Right lobe of liver (tissue), 6 donors: ENCODE data around the gene FLRT2. TPM values are rescaled to one million over a fixed set of nuclear protein-coding genes. Genes with fewer than 3 reads are reported as not detected.

ENCODE experiments used
- ATAC-seq, 4 donors: fragments of 200-7000 bp; cut with Tn5 transposase; one replicate each; pipeline ENCODE4 v1.9.1; 2020; ENCODE audit warnings: mild to moderate bottlenecking in 4 of 4, moderate library complexity in 4 of 4
- DNase-seq, 3 donors: peaks; one replicate each; pipeline ENCODE4 v3.0.0-alpha.2; 2020
- H3K27ac ChIP-seq, 3 donors: fragments of 200-600 bp; one replicate each; pipeline ENCODE4 v1.8.0; 2022
- H3K27me3 ChIP-seq, 2 donors: fragments of 200-600 bp; one replicate each; pipeline ENCODE4 v1.8.0; 2022
- H3K36me3 ChIP-seq, 4 donors: fragments of 200-600 bp; sonication (generic) in 1 of 4; one replicate each; pipeline versions ENCODE4 v1.5.1 to v1.8.0; 2017 to 2022; ENCODE audit warnings: control low read depth in 1 of 4
- H3K4me1 ChIP-seq, 4 donors: fragments of 200-600 bp; sonication (generic) in 1 of 4; one replicate each; pipeline versions ENCODE4 v1.5.1 to v1.8.0; 2017 to 2022; ENCODE audit warnings: control low read depth in 1 of 4
- H3K4me3 ChIP-seq, 3 donors: fragments of 200-600 bp; one replicate each; pipeline ENCODE4 v1.8.0; 2022
- H3K9me3 ChIP-seq, 4 donors: fragments of 200-600 bp; sonication (generic) in 1 of 4; one replicate each; pipeline versions ENCODE4 v1.5.1 to v1.8.0; 2017 to 2022; ENCODE audit warnings: control low read depth in 1 of 4
- POLR2A ChIP-seq: fragments of 450-650 bp; IDR thresholded peaks from one replicate; pipeline ENCODE4 v1.6.1; 2017; ENCODE audit warnings: antibody characterized with exemption, mild to moderate bottlenecking
- WGBS: methylation state at CpG from one replicate; pipeline ENCODE4 v1.1.6; 2018; ENCODE audit warnings: low coverage, low lambda C conversion rate; ENCODE audit not compliant: insufficient coverage; ENCODE audit errors: missing lambda C conversion rate; 5-methylcytosine and 5-hydroxymethylcytosine counted together
- intact Hi-C, 2 donors: fragments of 100-400 bp; cut with DNase I; formaldehyde crosslinking; loops; one replicate each; pipeline versions ENCODE4 v1.11.2 to v1.14.1; 2022
- total RNA-seq, 6 experiments: library from RNA; depleted of rRNA in 2 of 6; stranded (reverse); fragments of >200 nt in 2 of 6; fragmentation: NEBNext Ultra II Directional in 3 of 6; extraction: Animal tissue kit (Norgen Biotek cat#: 25700) in 3 of 6; gene quantifications; one replicate each; pipeline versions ENCODE4 v1.1.0 to v1.2.4, GENCODE V29; 2016 to 2023
- TF ChIP-seq, protein P1 (sequence below), 4 donors: fragments of 200-600 bp in 3 of 4; fragments of 450-650 bp in 1 of 4; IDR thresholded peaks; one replicate each; pipeline versions ENCODE4 v1.5.1 to v1.8.0; 2016 to 2022; ENCODE audit warnings: antibody characterized with exemption in 4 of 4, mild to moderate bottlenecking in 2 of 4
- donor health status: DM: no; HTN: yes; CAD: no.
- donor health status: DM: no; HTN: no; CAD: no.
- donor health status: DM: no; HTN: no; CAD: no.
- donor health status: DM: no; HTN: yes; CAD: no.
- donor health status: DM: no; HTN: yes; CAD: no.

FLRT2 gene
- total RNA-seq, 6 experiments from 2014 or later: 0.12 to 4.1 (median 2.0) TPM

DNA sequence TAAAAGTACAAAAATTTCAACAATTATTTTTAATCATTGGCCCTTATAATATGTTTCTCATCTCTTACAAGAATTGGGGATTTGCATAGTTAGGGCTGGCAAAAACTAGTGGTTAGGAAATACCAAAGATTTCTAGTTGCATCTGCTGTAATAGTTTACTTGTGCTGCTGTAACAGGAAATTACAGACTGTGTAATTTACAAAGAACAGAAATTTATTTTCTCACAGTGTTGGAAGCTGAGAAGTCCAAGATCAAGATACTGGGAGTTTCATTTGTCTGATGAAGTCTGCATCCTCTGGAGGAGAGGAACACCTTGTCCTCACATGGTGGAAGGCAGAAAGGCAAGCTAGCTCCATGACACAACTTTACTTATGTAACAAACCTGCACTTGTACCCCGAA lies 157.0 kb downstream of the FLRT2 start:
- Histone ChIP-seq H3K36me3 (no peaks in the 10 kb centered on the region), H3K27ac (no peak overlapping the region), H3K4me3 (no peak overlapping the region), H3K4me1 (no peaks in the 10 kb centered on the region), H3K27me3 (no peaks in the 10 kb centered on the region), H3K9me3 (no peaks in the 10 kb centered on the region)
- ATAC-seq (no peak), DNase-seq (no peak)
- WGBS: 24% methylated on average over 1 of the region's 1 CpG
- no peak for TF ChIP-seq POLR2A
- intact Hi-C loops: no loop called here

- WGBS: 33% methylated on average over 1 of the region's 1 CpG
- intact Hi-C loops: no loop called here
Measured at GRCh38 chr14:85687456-85687855, 157.5 kb downstream of the FLRT2 start.

DNA sequence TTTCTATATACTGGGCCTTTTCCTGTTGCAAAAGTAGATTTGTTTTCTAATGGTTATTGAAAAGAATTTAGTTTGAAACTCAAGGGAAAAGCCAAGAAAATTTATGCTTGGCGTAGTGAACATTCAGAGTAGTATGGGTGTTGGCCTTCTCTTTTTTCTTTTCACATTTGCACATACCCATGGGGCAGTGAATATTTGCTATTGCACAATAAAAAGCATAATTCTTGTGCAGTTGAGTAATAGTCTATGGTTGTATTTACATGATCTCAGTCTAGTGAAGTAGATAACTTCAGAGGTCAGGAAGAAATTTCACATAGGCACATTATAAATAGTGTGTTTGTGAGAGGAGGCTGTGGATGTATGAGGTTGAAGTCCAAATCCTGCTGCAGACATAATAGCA lies 158.1 kb downstream of the FLRT2 start:
- H3K27ac ChIP-seq: no peak overlapping the region
- no peak for DNase-seq
- WGBS: 100% methylated on average over 1 of the region's 1 CpG
- H3K4me1 ChIP-seq: no peaks in the 10 kb centered on the region
- H3K4me3 ChIP-seq: no peak overlapping the region
- TF ChIP-seq, protein P1, sequence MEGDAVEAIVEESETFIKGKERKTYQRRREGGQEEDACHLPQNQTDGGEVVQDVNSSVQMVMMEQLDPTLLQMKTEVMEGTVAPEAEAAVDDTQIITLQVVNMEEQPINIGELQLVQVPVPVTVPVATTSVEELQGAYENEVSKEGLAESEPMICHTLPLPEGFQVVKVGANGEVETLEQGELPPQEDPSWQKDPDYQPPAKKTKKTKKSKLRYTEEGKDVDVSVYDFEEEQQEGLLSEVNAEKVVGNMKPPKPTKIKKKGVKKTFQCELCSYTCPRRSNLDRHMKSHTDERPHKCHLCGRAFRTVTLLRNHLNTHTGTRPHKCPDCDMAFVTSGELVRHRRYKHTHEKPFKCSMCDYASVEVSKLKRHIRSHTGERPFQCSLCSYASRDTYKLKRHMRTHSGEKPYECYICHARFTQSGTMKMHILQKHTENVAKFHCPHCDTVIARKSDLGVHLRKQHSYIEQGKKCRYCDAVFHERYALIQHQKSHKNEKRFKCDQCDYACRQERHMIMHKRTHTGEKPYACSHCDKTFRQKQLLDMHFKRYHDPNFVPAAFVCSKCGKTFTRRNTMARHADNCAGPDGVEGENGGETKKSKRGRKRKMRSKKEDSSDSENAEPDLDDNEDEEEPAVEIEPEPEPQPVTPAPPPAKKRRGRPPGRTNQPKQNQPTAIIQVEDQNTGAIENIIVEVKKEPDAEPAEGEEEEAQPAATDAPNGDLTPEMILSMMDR (IDR thresholded peaks at IDR 0.05): no peak
- no peak for TF ChIP-seq POLR2A
- H3K9me3 ChIP-seq: no peaks in the 10 kb centered on the region
- ATAC-seq: peak in 1 of 4 donors; percentile 28
- intact Hi-C loops: no loop called here
- H3K36me3 ChIP-seq: no peaks in the 10 kb centered on the region
- H3K27me3 ChIP-seq: no peaks in the 10 kb centered on the region

More at GRCh38 chr14:85687456-85687855, 157.5 kb downstream of the FLRT2 start:
- no peak overlapping the region for H3K4me3 ChIP-seq
- H3K36me3 ChIP-seq: no peaks in the 10 kb centered on the region
- DNase-seq (no peak), ATAC-seq (no peak)
- no peak overlapping the region for H3K27ac ChIP-seq
- no peaks in the 10 kb centered on the region for H3K9me3 ChIP-seq
- no peak for TF ChIP-seq POLR2A
- TF ChIP-seq, protein P1 (IDR thresholded peaks at IDR 0.05): no peak
- no peaks in the 10 kb centered on the region for H3K27me3 ChIP-seq
- H3K4me1 ChIP-seq: no peaks in the 10 kb centered on the region

GRCh38 chr14:85695300-85695699 lies 165.4 kb downstream of the FLRT2 start:
- Histone ChIP-seq H3K4me3 (no peak overlapping the region), H3K27me3 (no peaks in the 10 kb centered on the region), H3K4me1 (no peaks in the 10 kb centered on the region), H3K9me3 (no peaks in the 10 kb centered on the region), H3K36me3 (no peaks in the 10 kb centered on the region), H3K27ac (no peak overlapping the region)
- DNase-seq (no peak), ATAC-seq (no peak)
- intact Hi-C loops: no loop called here
- TF ChIP-seq, protein P1 (IDR thresholded peaks at IDR 0.05): no peak
- TF ChIP-seq POLR2A: no peak
- WGBS: 64% methylated on average over 2 of the region's 2 CpGs

DNA sequence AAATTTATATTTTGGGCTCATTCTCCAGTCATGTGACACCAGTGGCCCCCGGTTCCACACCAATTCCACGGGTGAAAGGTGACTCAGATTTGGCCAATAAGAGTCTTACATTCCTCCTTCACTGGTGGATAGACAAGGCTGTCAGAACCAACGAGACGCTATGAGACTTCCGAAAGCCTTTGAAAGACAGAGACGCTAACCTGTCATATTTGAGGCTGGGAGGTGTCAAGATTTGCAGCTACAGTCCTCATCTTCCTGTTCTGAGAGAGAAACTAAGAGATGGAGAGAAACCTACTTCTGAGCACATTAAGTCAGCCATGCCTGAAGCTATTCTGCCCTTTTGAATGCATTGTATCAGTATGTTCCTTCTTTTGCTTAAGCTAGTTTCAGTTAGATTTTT lies 171.2 kb downstream of the FLRT2 start:
- ATAC-seq: no peak
- H3K27ac ChIP-seq: no peak overlapping the region
- no peaks in the 10 kb centered on the region for H3K36me3 ChIP-seq
- H3K9me3 ChIP-seq: no peaks in the 10 kb centered on the region
- no peak for DNase-seq
- no peaks in the 10 kb centered on the region for H3K27me3 ChIP-seq
- H3K4me3 ChIP-seq: no peak overlapping the region
- intact Hi-C loops: no loop called here
- no peaks in the 10 kb centered on the region for H3K4me1 ChIP-seq
- no peak for TF ChIP-seq POLR2A
- TF ChIP-seq, protein P1 (IDR thresholded peaks at IDR 0.05): no peak
- WGBS: 75% methylated on average over 6 of the region's 6 CpGs
